GM21515 (cell line): ENCODE data around the gene FAM210B.
"Not testable (repeated sequence)": the region's sequence is repeated elsewhere in the genome, so short reads cannot be mapped to it uniquely, and the experiment has no call there.

Source experiments
- ATAC-seq: cut with Tn5 transposase; IDR thresholded peaks from one replicate; pipeline ENCODE4 v1.9.1; 2021; ENCODE audit not compliant: unreplicated experiment

Gene FAM210B

GRCh38 chr20:56358600-56359211 is at the start of gene FAM210B:
FAM210B (plus strand) TSS chr20:56358974; CDS start chr20:56359006, 32 bp downstream.
- ATAC-seq = peak; percentile 95

GRCh38 chr20:56316051-56316450 is 42.7 kb upstream of the FAM210B start:
- no peak for ATAC-seq

- no peak for ATAC-seq
These were observed 42.3 kb upstream of the FAM210B start for GRCh38 chr20:56316483-56316882.

GRCh38 chr20:56322681-56323080 is 36.1 kb upstream of the FAM210B start:
- ATAC-seq = no peak

GRCh38 chr20:56323206-56323605 is 35.6 kb upstream of the FAM210B start:
- no peak for ATAC-seq

- no peak for ATAC-seq
These were observed 35.1 kb upstream of the FAM210B start for GRCh38 chr20:56323656-56324055.

GRCh38 chr20:56324806-56325205 is 34.0 kb upstream of the FAM210B start:
- ATAC-seq = no peak

- ATAC-seq = no peak
These were observed 29.9 kb upstream of the FAM210B start for GRCh38 chr20:56328861-56329260.

- not testable (repeated sequence) for ATAC-seq
These were observed 22.1 kb upstream of the FAM210B start for GRCh38 chr20:56336709-56337108.

GRCh38 chr20:56342783-56343182 is 16.0 kb upstream of the FAM210B start:
- ATAC-seq = no peak

GRCh38 chr20:56343861-56344381 is 14.9 kb upstream of the FAM210B start:
- ATAC-seq = no peak

- ATAC-seq = no peak
These were observed 12.9 kb upstream of the FAM210B start for GRCh38 chr20:56345911-56346310.

- ATAC-seq = no peak
These were observed 11.0 kb upstream of the FAM210B start for GRCh38 chr20:56347628-56348304.

GRCh38 chr20:56348305-56348693 is 10.5 kb upstream of the FAM210B start:
- ATAC-seq = no peak

- ATAC-seq = no peak
These were observed 10.0 kb upstream of the FAM210B start for GRCh38 chr20:56348746-56349145.

- no peak for ATAC-seq
These were observed 7.9 kb upstream of the FAM210B start for GRCh38 chr20:56350842-56351241.

GRCh38 chr20:56352345-56353055 is 6.3 kb upstream of the FAM210B start:
- no peak for ATAC-seq

GRCh38 chr20:56353356-56353755 is 5.4 kb upstream of the FAM210B start:
- ATAC-seq = no peak

GRCh38 chr20:56358070-56358469 is 704 bp upstream of the FAM210B start:
- no peak for ATAC-seq

- ATAC-seq = peak; percentile 10
These were observed 698 bp downstream of the FAM210B start for GRCh38 chr20:56359212-56360132.
